SK-N-SH (cell line): ENCODE results near the gene CD302. TPM values are rescaled to one million over a fixed set of nuclear protein-coding genes. Genes with fewer than 3 reads are reported as not detected.

Experiments used
- CTCF ChIA-PET: fragments of 300-600, 350-600 bp; formaldehyde crosslinking; extraction: SDS; loops from one replicate; lab custom pipeline; 2021; lab: Yijun Ruan, JAX
- POLR2A ChIA-PET: fragments of 350-600 bp; sonication (Branson Sonifier 250); formaldehyde crosslinking; extraction: SDS; loops from one replicate; lab custom pipeline; 2020; ENCODE audit warnings: antibody characterized with exemption, inconsistent platforms; lab: Yijun Ruan, JAX
- DNase-seq: peaks from one replicate; pipeline ENCODE4 v3.0.0; 2012
- H2AFZ ChIP-seq: fragments of 200-600 bp; sonication (generic); 2 replicates; pipeline ENCODE4 v1.8.1; 2016; ENCODE audit warnings: antibody characterized with exemption, mild to moderate bottlenecking, low read depth
- H3F3A ChIP-seq: fragments of 200-600 bp; sonication (generic); replicated peaks from 2 replicates; pipeline ENCODE3; 2016; ENCODE audit warnings: antibody characterized with exemption, mild to moderate bottlenecking; ENCODE audit not compliant: insufficient read depth
- H3K27ac ChIP-seq, 2 experiments: fragments of 200-500 bp in 1 of 2; fragments of 200-600 bp in 1 of 2; sonication (Bioruptor generic) in 1 of 2; sonication (generic), shearing (Covaris generic) in 1 of 2; 2 replicates each; pipeline versions ENCODE4 v1.5.1 to v1.6.1; 2014 to 2016; ENCODE audit warnings: low read depth in 2 of 2, inconsistent platforms in 1 of 2, low read length in 1 of 2, mild to moderate bottlenecking in 1 of 2, mixed read lengths in 1 of 2
- H3K27me3 ChIP-seq: fragments of 200-600 bp; sonication (generic), shearing (Covaris generic); 2 replicates; pipeline ENCODE4 v1.6.1; 2016; ENCODE audit warnings: mixed run types; ENCODE audit not compliant: insufficient read depth
- H3K36me3 ChIP-seq, 2 experiments: fragments of 200-500 bp in 1 of 2; fragments of 200-600 bp in 1 of 2; sonication (Bioruptor generic) in 1 of 2; sonication (generic) in 1 of 2; replicated peaks in 1 of 2; 2 replicates each; pipeline versions ENCODE3 to v1.5.1; 2014 to 2016; ENCODE audit warnings: low read length in 1 of 2, mild to moderate bottlenecking in 1 of 2; ENCODE audit not compliant: insufficient read depth in 2 of 2, control insufficient read depth in 1 of 2
- H3K4me1 ChIP-seq, 2 experiments: fragments of 200-500 bp in 1 of 2; fragments of 200-600 bp in 1 of 2; sonication (Bioruptor generic) in 1 of 2; sonication (generic), shearing (Covaris generic) in 1 of 2; 2 replicates each; pipeline versions ENCODE4 v1.5.1 to v1.6.1; 2014 to 2016; ENCODE audit warnings: low read depth in 1 of 2, low read length in 1 of 2, mixed run types in 1 of 2; ENCODE audit not compliant: insufficient read depth in 2 of 2, control insufficient read depth in 1 of 2
- H3K4me2 ChIP-seq: fragments of 200-600 bp; sonication (generic), shearing (Covaris generic); 2 replicates; pipeline ENCODE4 v1.6.1; 2017; ENCODE audit warnings: mixed run types
- H3K4me3 ChIP-seq, 2 experiments: fragments of 200-500 bp in 1 of 2; fragments of 200-600 bp in 1 of 2; sonication (Bioruptor generic) in 1 of 2; sonication (generic), shearing (Covaris generic) in 1 of 2; 2 replicates each; pipeline versions ENCODE4 v1.5.1 to v1.8.1; 2014 to 2016; ENCODE audit warnings: low read depth in 2 of 2, inconsistent platforms in 1 of 2, low read length in 1 of 2, mild to moderate bottlenecking in 1 of 2, mixed read lengths in 1 of 2, moderate library complexity in 1 of 2
- H3K79me2 ChIP-seq: fragments of 200-600 bp; sonication (generic); 2 replicates; pipeline ENCODE4 v1.8.1; 2017; ENCODE audit warnings: mild to moderate bottlenecking; ENCODE audit not compliant: insufficient read depth
- H3K9ac ChIP-seq: fragments of 200-600 bp; sonication (generic); 2 replicates; pipeline ENCODE4 v1.6.1; 2017; ENCODE audit warnings: mixed run types
- H3K9me2 ChIP-seq: fragments of 200-600 bp; sonication (generic); 2 replicates; pipeline ENCODE4 v1.6.1; 2017; ENCODE audit warnings: mixed run types
- H3K9me3 ChIP-seq: fragments of 200-600 bp; sonication (generic); 2 replicates; pipeline ENCODE4 v1.6.1; 2017; ENCODE audit warnings: mixed run types, mild to moderate bottlenecking, moderate library complexity
- H4K20me1 ChIP-seq: fragments of 200-600 bp; sonication (generic); 2 replicates; pipeline ENCODE4 v1.6.1; 2017; ENCODE audit warnings: mild to moderate bottlenecking, mixed run types; ENCODE audit not compliant: insufficient read depth
- CHD2 ChIP-seq: fragments of 150-350 bp; IDR thresholded peaks from 2 replicates; pipeline ENCODE4 v1.6.1; 2018; ENCODE audit warnings: low read length; ENCODE audit not compliant: partially characterized antibody
- CTCF ChIP-seq: fragments of 200-600 bp; sonication (generic); IDR thresholded peaks from 2 replicates; pipeline ENCODE4 v1.6.1; 2017; ENCODE audit warnings: antibody characterized with exemption, mild to moderate bottlenecking, moderate library complexity
- ELF1 ChIP-seq: IDR thresholded peaks from 2 replicates; pipeline ENCODE4 v1.4.0; 2012
- FOSL2 ChIP-seq: IDR thresholded peaks from 2 replicates; pipeline ENCODE4 v1.4.0; 2012; ENCODE audit warnings: low read depth, mild to moderate bottlenecking, moderate library complexity, borderline replicate concordance
- FOXM1 ChIP-seq: IDR thresholded peaks from 2 replicates; pipeline ENCODE4 v1.4.0; 2012; ENCODE audit warnings: low read depth, mild to moderate bottlenecking
- GATA2 ChIP-seq: sonication (generic); formaldehyde crosslinking; IDR thresholded peaks from 2 replicates; pipeline ENCODE4 v1.5.0; 2020; ENCODE audit warnings: mild to moderate bottlenecking, missing genetic modification reagents
- IRF3 ChIP-seq: fragments of 150-350 bp; IDR thresholded peaks from 2 replicates; pipeline ENCODE4 v1.6.1; 2016; ENCODE audit warnings: mild to moderate bottlenecking, low read depth, low read length
- JUND ChIP-seq: IDR thresholded peaks from 2 replicates; pipeline ENCODE4 v1.4.0; 2012
- MAX ChIP-seq: IDR thresholded peaks from 2 replicates; pipeline ENCODE4 v1.4.0; 2012; ENCODE audit warnings: low read depth
- MEF2A ChIP-seq: IDR thresholded peaks from 2 replicates; pipeline ENCODE4 v1.4.0; 2012; ENCODE audit warnings: low read depth, borderline replicate concordance
- MXI1 ChIP-seq: IDR thresholded peaks from 2 replicates; pipeline ENCODE4 v1.6.1; 2012; ENCODE audit warnings: mild to moderate bottlenecking, low read depth, low read length, improper control_type of control experiment
- RAD21 ChIP-seq: IDR thresholded peaks from 2 replicates; pipeline ENCODE4 v1.6.1; 2012; ENCODE audit warnings: mild to moderate bottlenecking, low read length
- RCOR1 ChIP-seq: fragments of 150-350 bp; IDR thresholded peaks from 2 replicates; pipeline ENCODE4 v1.6.1; 2017; ENCODE audit warnings: antibody characterized with exemption, low read length
- SIN3A ChIP-seq: IDR thresholded peaks from 2 replicates; pipeline ENCODE4 v1.6.1; 2012; ENCODE audit warnings: low read depth, mild to moderate bottlenecking, low read length, moderate library complexity, borderline replicate concordance
- SMC3 ChIP-seq: IDR thresholded peaks from 2 replicates; pipeline ENCODE4 v1.6.1; 2012; ENCODE audit warnings: low read depth, low read length, improper control_type of control experiment
- TAF1 ChIP-seq: IDR thresholded peaks from 2 replicates; pipeline ENCODE4 v1.6.1; 2012; ENCODE audit warnings: low read depth, mild to moderate bottlenecking, low read length, moderate library complexity, borderline replicate concordance
- TCF12 ChIP-seq: IDR thresholded peaks from 2 replicates; pipeline ENCODE4 v1.4.0; 2012
- ZBTB33 ChIP-seq: IDR thresholded peaks from 2 replicates; pipeline ENCODE4 v1.4.0; 2012; ENCODE audit warnings: low read depth, borderline replicate concordance
- WGBS: methylation state at CpG from one replicate; pipeline ENCODE4 v1.1.6; 2017; ENCODE audit warnings: low lambda C conversion rate; 5-methylcytosine and 5-hydroxymethylcytosine counted together
- polyA plus RNA-seq, 3 experiments: library from polyadenylated mRNA; depleted of rRNA; stranded (reverse); fragments of >200 nt; gene quantifications; 2 replicates each; pipeline ENCODE4 v1.2.3, GENCODE V29; 2012
- TF ChIP-seq, protein P1 (sequence below): IDR thresholded peaks from 2 replicates; pipeline ENCODE4 v1.6.1; 2012; ENCODE audit warnings: mild to moderate bottlenecking, low read depth, low read length, moderate library complexity

CD302 gene
- polyA plus RNA-seq, 1 of the 3 experiments (the other 2 are of a cell fraction), result 4.4 TPM

DNA sequence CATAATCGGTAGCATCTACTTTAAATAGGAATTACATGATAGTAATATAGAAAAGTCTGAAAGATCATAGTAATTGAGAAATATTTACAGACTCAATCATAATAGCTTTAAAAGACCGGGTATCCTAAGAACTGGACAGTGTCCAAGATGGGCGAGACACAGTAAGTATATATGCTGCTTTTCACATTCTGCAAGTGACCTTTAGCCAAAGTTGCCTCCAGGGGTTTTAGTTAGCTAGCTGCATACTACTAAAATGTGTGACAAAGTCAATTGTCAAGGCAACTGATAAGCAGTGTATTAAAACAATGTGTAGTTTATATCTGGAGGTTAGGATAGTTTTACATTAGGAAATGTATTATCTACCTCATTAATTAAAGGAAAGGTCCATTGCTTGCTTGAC lies 24.6 kb downstream of the CD302 start:
- peaks cover 45 to 54% of the 10 kb centered on the region in 2 experiments for H3K36me3 ChIP-seq
- H3K27me3 ChIP-seq, result no peaks in the 10 kb centered on the region
- no peak overlapping the region for H3K9ac ChIP-seq
- H3K4me1 ChIP-seq, result no peaks in the 10 kb centered on the region; a peak in 1 of 4 replicates
- WGBS, result 92% methylated on average over 3 of the region's 3 CpGs
- H4K20me1 ChIP-seq, result no peaks in the 10 kb centered on the region
- no peaks in the 10 kb centered on the region; the same call in 1 of the 2 replicates for H3K79me2 ChIP-seq
- H3K4me2 ChIP-seq, result no peak overlapping the region
- H3K27ac ChIP-seq, result no peak overlapping the region
- ChIA-PET POLR2A (no interaction called here), CTCF (no interaction called here)
- no peaks in the 10 kb centered on the region for H3K9me3 ChIP-seq
- peaks cover 30% of the 10 kb centered on the region for H3F3A ChIP-seq
- no peaks in the 10 kb centered on the region for H3K9me2 ChIP-seq
- TF ChIP-seq GATA2 (no peak), ZBTB33 (no peak), RAD21 (no peak), TAF1 (no peak), SMC3 (no peak), ELF1 (no peak), SIN3A (no peak), IRF3 (no peak), MAX (no peak), CTCF (no peak), JUND (no peak), TCF12 (no peak), FOXM1 (no peak), MEF2A (no peak), RCOR1 (no peak), CHD2 (no peak), FOSL2 (no peak), MXI1 (no peak)
- TF ChIP-seq, protein P1, sequence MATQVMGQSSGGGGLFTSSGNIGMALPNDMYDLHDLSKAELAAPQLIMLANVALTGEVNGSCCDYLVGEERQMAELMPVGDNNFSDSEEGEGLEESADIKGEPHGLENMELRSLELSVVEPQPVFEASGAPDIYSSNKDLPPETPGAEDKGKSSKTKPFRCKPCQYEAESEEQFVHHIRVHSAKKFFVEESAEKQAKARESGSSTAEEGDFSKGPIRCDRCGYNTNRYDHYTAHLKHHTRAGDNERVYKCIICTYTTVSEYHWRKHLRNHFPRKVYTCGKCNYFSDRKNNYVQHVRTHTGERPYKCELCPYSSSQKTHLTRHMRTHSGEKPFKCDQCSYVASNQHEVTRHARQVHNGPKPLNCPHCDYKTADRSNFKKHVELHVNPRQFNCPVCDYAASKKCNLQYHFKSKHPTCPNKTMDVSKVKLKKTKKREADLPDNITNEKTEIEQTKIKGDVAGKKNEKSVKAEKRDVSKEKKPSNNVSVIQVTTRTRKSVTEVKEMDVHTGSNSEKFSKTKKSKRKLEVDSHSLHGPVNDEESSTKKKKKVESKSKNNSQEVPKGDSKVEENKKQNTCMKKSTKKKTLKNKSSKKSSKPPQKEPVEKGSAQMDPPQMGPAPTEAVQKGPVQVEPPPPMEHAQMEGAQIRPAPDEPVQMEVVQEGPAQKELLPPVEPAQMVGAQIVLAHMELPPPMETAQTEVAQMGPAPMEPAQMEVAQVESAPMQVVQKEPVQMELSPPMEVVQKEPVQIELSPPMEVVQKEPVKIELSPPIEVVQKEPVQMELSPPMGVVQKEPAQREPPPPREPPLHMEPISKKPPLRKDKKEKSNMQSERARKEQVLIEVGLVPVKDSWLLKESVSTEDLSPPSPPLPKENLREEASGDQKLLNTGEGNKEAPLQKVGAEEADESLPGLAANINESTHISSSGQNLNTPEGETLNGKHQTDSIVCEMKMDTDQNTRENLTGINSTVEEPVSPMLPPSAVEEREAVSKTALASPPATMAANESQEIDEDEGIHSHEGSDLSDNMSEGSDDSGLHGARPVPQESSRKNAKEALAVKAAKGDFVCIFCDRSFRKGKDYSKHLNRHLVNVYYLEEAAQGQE, result no peak
- H2AFZ ChIP-seq, result no peak overlapping the region
- no peak for DNase-seq
- H3K4me3 ChIP-seq, result no peak overlapping the region
